Left ventricle myocardium inferior (tissue), 1 donor: ENCODE data around the gene HS6ST2. TPM values are rescaled to one million over a fixed set of nuclear protein-coding genes. Genes with fewer than 3 reads are reported as not detected.

ENCODE experiments used
- DNase-seq: peaks from one replicate; pipeline ENCODE4 v3.0.0-alpha.2; 2020
- H3K27ac ChIP-seq: fragments of 200-600 bp; replicated peaks from 2 replicates; pipeline ENCODE4 v1.8.0; 2021
- H3K27me3 ChIP-seq: fragments of 200-600 bp; 2 replicates; pipeline ENCODE4 v1.8.0; 2021; ENCODE audit warnings: low read depth
- H3K36me3 ChIP-seq: fragments of 200-600 bp; 2 replicates; pipeline ENCODE4 v1.8.0; 2021
- H3K4me1 ChIP-seq: fragments of 200-600 bp; 2 replicates; pipeline ENCODE4 v1.8.0; 2021
- H3K4me3 ChIP-seq: fragments of 200-600 bp; 2 replicates; pipeline ENCODE4 v1.8.0; 2021; ENCODE audit warnings: mild to moderate bottlenecking, moderate library complexity
- H3K9me3 ChIP-seq: fragments of 200-600 bp; replicated peaks from 2 replicates; pipeline ENCODE4 v1.8.0; 2021
- CTCF ChIP-seq: fragments of 200-600 bp; IDR thresholded peaks from 2 replicates; pipeline ENCODE4 v1.8.0; 2021; ENCODE audit warnings: antibody characterized with exemption, mild to moderate bottlenecking, borderline replicate concordance
- intact Hi-C: fragments of 100-400 bp; cut with micrococcal nuclease; formaldehyde crosslinking; loops from one replicate; pipeline ENCODE4 v1.11.0; 2022
- total RNA-seq: library from RNA; stranded (reverse); fragmentation: NEBNext Ultra II Directional; extraction: Animal tissue kit (Norgen Biotek cat#: 25700); gene quantifications from one replicate; pipeline ENCODE4 v1.2.1, GENCODE V29; 2021
- donor health status: DM: no; HTN: yes; CAD: no; lungs with severe emphysema.

Gene HS6ST2
- total RNA-seq, 1 donor from 2014 or later: 0.19 TPM

GRCh38 chrX:132623300-132623699 lies 335.1 kb downstream of the HS6ST2 start:
- intact Hi-C loops: no loop called here
- H3K27me3 ChIP-seq: no peaks in the 10 kb centered on the region
- no peaks in the 10 kb centered on the region for H3K36me3 ChIP-seq
- no peaks in the 10 kb centered on the region for H3K9me3 ChIP-seq
- no peaks in the 10 kb centered on the region for H3K4me1 ChIP-seq
- no peak for TF ChIP-seq CTCF
- H3K4me3 ChIP-seq: no peak overlapping the region
- DNase-seq: no peak
- no peak overlapping the region for H3K27ac ChIP-seq

GRCh38 chrX:132622130-132622529 lies 336.3 kb downstream of the HS6ST2 start:
- Histone ChIP-seq H3K4me3 (no peak overlapping the region), H3K9me3 (no peaks in the 10 kb centered on the region), H3K36me3 (no peaks in the 10 kb centered on the region), H3K27me3 (no peaks in the 10 kb centered on the region), H3K4me1 (no peaks in the 10 kb centered on the region), H3K27ac (no peak overlapping the region)
- TF ChIP-seq CTCF: no peak
- no peak for DNase-seq
- intact Hi-C loops: no loop called here

- Histone ChIP-seq H3K27me3 (no peaks in the 10 kb centered on the region), H3K4me3 (no peak overlapping the region), H3K9me3 (no peaks in the 10 kb centered on the region), H3K4me1 (no peaks in the 10 kb centered on the region), H3K27ac (no peak overlapping the region), H3K36me3 (no peaks in the 10 kb centered on the region)
- no peak for DNase-seq
- TF ChIP-seq CTCF: no peak
- intact Hi-C loops: loop anchor here (10.0 kb wide), 1 partner anchor 324 kb away; no protein-coding TSS in a partner anchor
Measured at GRCh38 chrX:132618810-132619209, 339.6 kb downstream of the HS6ST2 start.

- intact Hi-C loops: loop anchor here (10.0 kb wide), 1 partner anchor 321 kb away; no protein-coding TSS in a partner anchor
- Histone ChIP-seq H3K9me3 (no peaks in the 10 kb centered on the region), H3K27ac (no peak overlapping the region), H3K27me3 (no peaks in the 10 kb centered on the region), H3K36me3 (no peaks in the 10 kb centered on the region), H3K4me1 (no peaks in the 10 kb centered on the region), H3K4me3 (no peak overlapping the region)
- no peak for DNase-seq
- peak; percentile 50 for TF ChIP-seq CTCF
Measured at GRCh38 chrX:132615391-132616131, 342.9 kb downstream of the HS6ST2 start.

- no peak for DNase-seq
- no peak for TF ChIP-seq CTCF
- Histone ChIP-seq H3K27ac (no peak overlapping the region), H3K4me1 (no peaks in the 10 kb centered on the region), H3K27me3 (no peaks in the 10 kb centered on the region), H3K9me3 (no peaks in the 10 kb centered on the region), H3K36me3 (no peaks in the 10 kb centered on the region), H3K4me3 (no peak overlapping the region)
- intact Hi-C loops: loop anchor here (10.0 kb wide), 1 partner anchor 319 kb away; no protein-coding TSS in a partner anchor
Measured at GRCh38 chrX:132614297-132614696, 344.1 kb downstream of the HS6ST2 start.
